Measurements from ENCODE around the gene UNC13D. TPM values are rescaled to one million over a fixed set of nuclear protein-coding genes. Genes with fewer than 3 reads are reported as not detected.
"Not testable (repeated sequence)": the region's sequence is repeated elsewhere in the genome, so short reads cannot be mapped to it uniquely, and the experiment has no call there.

Gene UNC13D
- total RNA-seq, 2 experiments from 2014 or later: 162 to 165 TPM

DNA sequence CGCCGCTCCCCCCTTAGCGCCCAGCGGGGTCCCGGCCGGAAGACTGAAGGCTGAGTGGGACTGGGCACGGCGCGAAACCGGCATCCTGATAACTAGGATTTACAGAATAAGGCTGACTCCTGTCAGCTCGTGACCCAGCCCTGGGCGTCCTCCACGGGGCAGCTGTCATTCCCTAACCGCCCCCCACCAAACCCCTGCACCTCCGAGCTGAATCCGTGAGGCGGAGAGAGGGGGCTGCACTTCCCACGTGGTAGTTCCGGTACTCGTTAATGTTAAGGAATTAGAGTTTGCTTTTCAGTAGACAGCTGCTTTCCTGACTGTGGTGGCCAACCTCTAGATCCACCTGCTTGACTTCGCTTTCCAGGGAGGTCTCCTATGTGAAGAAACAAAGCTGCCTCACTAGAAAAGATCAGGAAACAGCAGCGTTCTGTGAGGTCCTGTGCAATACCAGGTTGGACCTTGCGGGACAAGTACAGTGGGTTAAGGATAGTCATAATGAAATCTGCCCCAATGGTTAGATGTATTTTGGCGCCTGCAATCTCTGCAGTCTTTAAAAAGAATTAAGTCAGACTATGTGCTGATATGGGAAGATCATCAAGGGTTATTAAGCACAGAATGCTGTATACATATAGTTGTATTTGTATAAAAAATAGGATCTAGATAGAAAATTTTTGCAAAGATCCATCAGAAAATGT is 12.0 kb upstream of the UNC13D start:
- POLR2A ChIA-PET: interaction anchor here (0.6 to 2.9 kb wide), 14 partner anchors 8 to 148 kb away, joined by 3 to 19 read pairs (median 5); partner anchors contain the start of genes GALK1 and TRIM65
- CTCF ChIA-PET: interaction anchor here (0.6 to 4.2 kb wide), 9 partner anchors 9 to 265 kb away, joined by 3 to 23 read pairs (median 5); partner anchors contain the start of genes MRPL38, TRIM65 and UNC13D

DNA sequence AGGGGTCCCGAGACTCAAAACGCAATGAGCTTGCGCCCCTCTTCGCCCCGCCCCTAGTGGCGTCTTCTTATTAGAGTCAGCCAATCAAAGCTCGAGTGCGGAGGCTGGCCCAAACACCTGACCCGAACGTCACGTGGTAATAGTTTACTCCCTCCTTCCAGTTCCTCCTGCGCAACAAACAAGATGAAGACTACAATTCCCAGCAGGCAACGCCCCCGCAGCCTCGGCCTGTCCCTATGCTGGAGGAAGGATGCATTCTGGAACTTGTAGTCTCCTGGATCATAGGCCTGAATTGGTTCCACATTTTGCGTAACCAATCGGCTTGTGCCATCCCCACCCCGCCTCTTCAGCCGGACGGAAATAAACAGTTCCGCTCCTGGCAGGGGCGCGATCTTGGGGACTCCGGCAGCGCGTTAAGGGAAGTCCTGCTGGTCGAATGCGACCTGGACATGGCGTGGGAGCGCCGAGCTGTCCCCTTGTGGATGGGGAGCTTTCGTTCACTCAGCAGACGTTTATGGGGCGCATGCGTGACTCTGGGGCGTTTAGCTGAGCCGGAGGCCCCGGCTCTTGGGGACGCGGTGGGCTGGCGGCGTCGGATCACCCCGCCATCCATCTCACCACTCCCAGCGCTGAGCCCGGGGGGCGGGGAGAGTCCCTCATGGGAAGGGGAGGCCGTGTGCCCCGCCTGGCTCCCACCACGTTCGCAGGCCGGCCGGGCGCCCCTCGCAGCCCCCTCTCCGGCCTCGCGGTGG is 11.3 kb upstream of the UNC13D start, which contains the start of gene WBP2:
TSS of gene WBP2 (minus strand) at position 26 of the 752 bp plus-strand sequence. CDS start 38 bp downstream, outside the sequence.
- CTCF ChIA-PET: interaction anchor here (0.6 to 4.2 kb wide), 13 partner anchors 8 to 266 kb away, joined by 3 to 23 read pairs (median 4); partner anchors contain the start of genes MRPL38, TRIM65 and UNC13D
- POLR2A ChIA-PET: interaction anchor here (0.5 to 2.9 kb wide), 21 partner anchors 9 to 821 kb away, joined by 3 to 19 read pairs (median 4); partner anchors contain the start of genes GALK1, ITGB4 and TRIM65

DNA sequence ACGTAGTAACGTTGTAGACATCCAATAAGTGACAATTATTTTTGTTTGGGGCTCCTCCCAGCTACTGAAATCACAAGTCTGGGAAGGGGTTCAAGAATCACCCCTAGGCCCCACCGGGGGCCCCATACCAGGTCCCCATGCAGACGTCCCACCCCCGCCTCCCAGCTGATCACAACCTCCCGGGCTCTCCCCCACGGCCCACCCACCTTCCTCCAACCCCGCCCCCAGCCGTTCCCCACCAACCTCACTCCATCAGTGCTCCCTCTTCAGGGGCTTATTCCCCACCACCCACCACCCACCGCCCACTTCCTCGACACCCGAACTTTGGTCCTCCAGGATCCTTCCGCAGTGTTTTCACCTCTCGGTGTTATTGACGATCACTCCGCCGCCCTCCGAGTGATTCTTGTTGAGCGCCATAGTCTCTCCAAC is 10.7 kb upstream of the UNC13D start:
- ChIA-PET CTCF (interaction anchor here (0.6 to 4.2 kb wide), 10 partner anchors 8 to 91 kb away, joined by 3 to 23 read pairs (median 4); partner anchors contain the start of genes MRPL38, TRIM65 and UNC13D), POLR2A (interaction anchor here (0.6 to 2.9 kb wide), 18 partner anchors 9 to 821 kb away, joined by 3 to 19 read pairs (median 4); partner anchors contain the start of genes GALK1, ITGB4 and TRIM65)

DNA sequence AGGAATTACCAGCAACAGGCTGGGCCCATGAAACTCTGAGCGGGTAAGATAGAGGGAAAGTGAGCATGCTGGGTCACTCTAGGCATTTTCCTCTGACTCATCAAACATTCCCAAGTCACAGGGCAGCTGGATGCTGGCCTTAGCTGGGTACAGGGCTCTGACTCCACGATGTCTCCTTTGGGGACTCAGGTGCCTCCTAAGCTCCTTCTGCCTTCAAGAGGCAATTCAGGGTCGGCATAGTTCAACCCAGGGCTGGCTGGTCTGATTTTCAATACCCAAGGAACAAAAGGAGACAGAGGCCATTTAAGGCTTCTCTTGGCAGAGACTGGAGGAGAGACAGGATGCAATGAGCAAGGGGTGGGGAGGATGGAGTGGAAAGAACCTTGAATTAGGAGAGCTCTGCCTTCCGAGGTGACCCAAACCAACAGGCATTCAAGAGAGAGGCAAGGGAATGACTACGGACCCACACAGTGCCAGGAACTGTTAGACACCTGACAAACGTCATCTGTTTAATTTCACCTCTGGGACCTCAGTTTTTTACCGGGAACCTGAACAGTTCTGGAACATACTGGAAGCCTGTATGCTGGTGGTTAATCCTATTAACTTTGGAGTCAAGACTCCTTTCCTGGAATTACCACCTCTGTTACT is 10.0 kb upstream of the UNC13D start:
- CTCF ChIA-PET: interaction anchor here (0.6 to 4.2 kb wide), 4 partner anchors 9 to 509 kb away, joined by 3 to 23 read pairs (median 6); partner anchors contain the start of genes MRPL38 and UNC13D
- POLR2A ChIA-PET: interaction anchor here (0.7 to 2.9 kb wide), 8 partner anchors 8 to 78 kb away, joined by 3 to 19 read pairs (median 8); partner anchors contain the start of gene TRIM65

DNA sequence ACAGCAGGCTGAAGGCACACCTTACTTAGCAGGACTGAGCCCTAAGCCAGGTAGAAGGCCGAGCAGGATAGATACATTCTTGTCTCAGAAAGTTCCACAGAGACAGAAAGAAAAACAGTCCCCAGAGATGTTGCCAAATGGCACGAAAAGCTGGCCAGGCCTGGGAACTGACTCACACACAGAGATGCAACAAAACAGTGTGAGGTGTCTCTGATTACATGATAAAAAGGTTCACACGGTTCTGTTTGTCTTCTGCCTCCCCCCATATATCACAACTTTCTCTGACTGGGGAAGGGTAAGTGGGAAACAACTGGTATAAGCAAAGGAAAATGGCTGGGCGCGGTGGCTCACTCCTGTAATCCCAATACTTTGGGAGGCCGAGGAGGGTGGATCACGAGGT is 9.2 kb upstream of the UNC13D start:
- POLR2A ChIA-PET: interaction anchor here (1.0 kb wide), 2 partner anchors 73 to 77 kb away, joined by 3 read pairs; no protein-coding TSS in a partner anchor

DNA sequence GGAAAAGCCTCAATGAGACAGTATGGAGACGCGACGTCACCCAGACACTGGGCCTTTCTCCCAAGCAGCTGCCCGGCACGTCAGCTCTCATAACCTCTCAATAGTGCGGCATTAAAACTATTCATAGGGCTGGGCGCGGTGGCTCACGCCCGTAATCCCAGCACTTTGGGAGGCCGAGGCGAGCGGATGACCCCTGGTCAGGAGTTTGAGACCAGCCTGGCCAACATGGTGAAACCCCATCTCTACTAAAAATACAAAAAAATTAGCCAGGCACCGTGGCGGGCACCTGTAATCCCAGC is 7.4 kb upstream of the UNC13D start:
- POLR2A ChIA-PET: not testable (repeated sequence)
- CTCF ChIA-PET: interaction anchor here (0.7 to 1.4 kb wide), 2 partner anchors 21 to 45 kb away, joined by 3 read pairs; partner anchors contain the start of gene TRIM65

More for the DNA sequence above, 9.2 kb upstream of the UNC13D start:
- CTCF ChIA-PET: interaction anchor here (0.9 kb wide), 1 partner anchor 36 kb away, joined by 3 read pairs; no protein-coding TSS in a partner anchor

DNA sequence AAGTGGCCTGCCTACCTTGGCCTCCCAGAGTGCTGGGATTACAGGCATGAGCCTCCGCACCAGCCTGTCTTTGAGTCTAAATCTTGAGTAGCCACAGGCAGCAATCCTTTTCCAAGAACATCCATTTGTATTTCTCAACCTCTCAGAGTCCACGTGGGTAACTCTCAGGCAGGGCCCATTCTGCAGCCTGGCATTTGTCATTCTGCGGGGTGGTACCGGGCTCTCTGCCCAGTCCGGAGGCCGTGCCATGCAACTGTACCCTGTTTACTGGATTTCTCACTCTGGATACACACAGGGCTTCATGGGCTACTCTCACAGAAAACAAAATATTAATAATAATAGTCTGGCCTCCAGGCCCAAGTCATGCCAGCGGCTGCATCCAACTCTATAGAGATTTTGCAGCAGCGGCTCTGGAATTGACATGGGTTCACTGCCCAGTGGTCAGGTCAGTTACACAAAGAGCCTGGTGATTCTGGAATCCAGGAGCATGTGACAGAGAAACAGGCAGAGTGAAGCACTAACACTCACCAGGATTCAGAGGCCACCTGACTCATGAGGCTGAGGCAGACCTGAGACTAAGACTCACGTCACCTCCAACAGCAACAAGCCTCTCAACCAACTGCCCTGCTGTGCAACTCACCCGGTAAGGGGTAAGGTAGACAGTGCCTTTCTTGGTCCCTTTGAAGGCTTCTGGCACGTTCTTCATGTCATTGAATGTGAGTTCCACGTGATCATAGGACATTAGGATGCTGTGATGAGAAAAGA is 6.9 kb upstream of the UNC13D start:
- ChIA-PET POLR2A (no interaction called here), CTCF (interaction anchor here (1.9 kb wide), 1 partner anchor 10 kb away, joined by 4 read pairs; no protein-coding TSS in a partner anchor)

DNA sequence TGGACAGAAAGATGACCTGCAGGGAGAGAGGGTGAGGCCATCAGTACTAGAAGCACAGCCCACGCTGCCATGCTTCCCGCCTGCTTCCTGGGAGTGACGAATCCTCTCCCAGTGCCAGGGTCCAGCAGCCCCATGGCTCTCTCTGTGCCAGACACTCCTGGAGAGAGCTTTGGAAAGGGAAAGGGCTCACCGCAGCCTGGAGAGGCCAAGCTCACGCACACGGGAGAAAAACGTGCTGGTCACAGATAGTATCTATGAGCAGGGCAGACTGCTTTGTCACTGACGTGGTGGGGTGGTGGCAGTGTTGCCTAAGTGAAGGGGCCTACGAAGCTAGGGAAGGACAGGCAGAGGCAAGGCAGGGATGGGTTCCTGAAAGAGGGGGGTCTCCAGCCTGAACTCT is 5.5 kb upstream of the UNC13D start:
- CTCF ChIA-PET: interaction anchor here (0.8 to 2.0 kb wide), 4 partner anchors 9 to 20 kb away, joined by 3 to 6 read pairs (median 4); no protein-coding TSS in a partner anchor
- POLR2A ChIA-PET: no interaction called here

DNA sequence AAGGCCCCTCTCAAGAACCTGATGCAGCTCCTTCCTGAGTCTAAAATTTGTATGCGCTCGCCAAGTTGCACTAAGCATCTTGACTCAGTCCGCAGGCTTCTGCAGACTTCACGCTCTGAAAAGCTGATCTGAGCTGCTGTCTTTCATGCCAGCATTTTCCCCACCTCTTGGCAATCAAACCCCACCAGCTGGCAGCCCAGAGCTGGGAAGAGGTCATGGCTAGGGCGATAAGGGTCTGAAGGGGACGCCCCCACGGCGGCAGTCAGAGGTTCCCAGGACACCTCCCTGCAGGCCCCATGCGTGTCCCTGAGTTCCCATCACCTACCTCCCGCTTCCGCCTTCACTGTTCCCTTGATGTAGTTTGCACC is 5.1 kb upstream of the UNC13D start:
- ChIA-PET POLR2A (interaction anchor here (0.6 kb wide), 1 partner anchor 32 kb away, joined by 10 read pairs; no protein-coding TSS in a partner anchor), CTCF (interaction anchor here (0.7 to 2.0 kb wide), 4 partner anchors 10 to 60 kb away, joined by 3 to 6 read pairs (median 4); no protein-coding TSS in a partner anchor)

DNA sequence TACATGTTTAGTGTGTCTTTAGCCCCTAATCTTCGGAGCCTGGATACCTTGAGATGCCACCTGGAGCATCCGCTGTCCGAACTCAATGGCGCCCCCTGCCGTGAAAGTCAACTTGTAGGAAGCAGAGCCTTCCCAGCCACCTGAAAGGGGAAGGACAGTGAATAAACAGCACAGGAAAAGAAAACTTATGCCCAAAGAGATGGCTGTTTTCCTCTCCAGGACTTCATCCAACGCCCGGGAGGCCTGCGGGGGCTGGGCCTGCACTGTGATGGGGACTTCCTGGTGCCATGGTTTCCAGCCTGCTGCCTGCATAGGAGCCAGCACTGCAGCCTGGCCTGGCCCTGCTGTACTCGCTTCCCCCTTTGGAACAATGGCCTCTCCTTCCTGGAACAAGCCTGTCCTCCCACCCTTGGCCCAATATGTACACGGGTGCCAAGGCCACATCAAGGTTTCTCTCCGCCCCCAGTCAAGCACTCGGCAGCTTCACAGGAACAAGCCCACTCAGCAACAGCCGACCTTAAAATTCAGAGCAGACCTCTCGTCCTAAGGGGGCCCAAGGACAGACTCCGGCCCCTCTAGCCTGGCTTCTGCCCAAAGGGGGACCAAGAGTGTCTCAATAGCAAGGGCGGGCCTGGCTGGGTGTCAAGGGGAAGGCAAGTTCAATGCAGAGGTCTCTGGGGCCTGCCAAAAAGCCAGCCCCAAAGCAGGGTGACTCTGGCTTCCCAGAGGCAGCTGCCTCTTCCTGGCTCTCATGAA is 4.5 kb upstream of the UNC13D start:
- POLR2A ChIA-PET: interaction anchor here (0.6 to 0.8 kb wide), 2 partner anchors 32 to 61 kb away, joined by 3 to 10 read pairs; no protein-coding TSS in a partner anchor
- CTCF ChIA-PET: interaction anchor here (0.7 to 3.8 kb wide), 12 partner anchors 9 to 66 kb away, joined by 3 to 17 read pairs (median 4); no protein-coding TSS in a partner anchor

DNA sequence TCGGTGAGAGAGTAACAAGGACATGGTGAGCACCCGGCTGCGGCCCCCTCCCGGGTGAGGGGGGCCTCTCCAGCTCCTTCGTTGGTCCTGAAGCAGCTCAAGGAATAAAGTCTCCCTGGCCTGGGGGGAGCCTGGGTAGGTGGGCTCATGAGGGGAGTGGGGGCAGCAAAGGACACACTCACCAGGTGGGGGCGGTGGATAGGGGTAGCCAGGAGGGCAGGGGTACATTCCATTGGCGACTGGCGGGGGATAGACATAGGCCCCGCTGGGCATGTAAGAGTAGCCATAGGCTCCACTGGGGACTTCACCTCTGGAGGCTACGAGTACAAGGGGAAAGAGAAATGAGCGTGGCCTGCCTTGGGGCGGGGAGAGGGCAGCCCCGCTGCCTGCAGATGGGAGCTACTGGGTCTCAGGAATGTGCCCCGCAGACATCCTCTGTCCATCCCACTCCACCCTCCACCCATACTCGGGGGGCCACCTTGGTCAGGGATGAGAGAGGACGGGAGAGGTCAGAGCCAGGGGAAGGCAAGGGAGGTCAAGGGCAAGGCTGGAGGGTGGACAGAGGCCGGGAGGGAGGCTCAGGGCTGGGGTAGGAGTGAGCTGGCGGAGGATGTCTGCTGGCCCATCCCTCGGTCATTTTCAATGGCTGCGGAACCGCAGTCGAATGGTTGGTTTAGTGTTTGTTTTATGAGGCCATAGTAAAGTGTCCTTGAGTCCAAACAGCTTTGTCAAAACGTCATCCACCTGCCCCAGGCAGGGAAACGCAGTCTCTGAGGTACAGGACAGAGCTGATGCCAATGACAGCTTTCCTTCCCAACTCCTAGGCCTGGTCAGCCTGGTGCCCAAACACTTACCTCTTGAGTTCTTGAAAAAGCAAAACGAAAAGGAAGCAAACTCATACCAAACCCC is 3.7 kb upstream of the UNC13D start:
- CTCF ChIA-PET: interaction anchor here (0.6 to 3.8 kb wide), 11 partner anchors 8 to 126 kb away, joined by 3 to 17 read pairs (median 4); no protein-coding TSS in a partner anchor
- POLR2A ChIA-PET: interaction anchor here (0.8 kb wide), 1 partner anchor 61 kb away, joined by 3 read pairs; no protein-coding TSS in a partner anchor

DNA sequence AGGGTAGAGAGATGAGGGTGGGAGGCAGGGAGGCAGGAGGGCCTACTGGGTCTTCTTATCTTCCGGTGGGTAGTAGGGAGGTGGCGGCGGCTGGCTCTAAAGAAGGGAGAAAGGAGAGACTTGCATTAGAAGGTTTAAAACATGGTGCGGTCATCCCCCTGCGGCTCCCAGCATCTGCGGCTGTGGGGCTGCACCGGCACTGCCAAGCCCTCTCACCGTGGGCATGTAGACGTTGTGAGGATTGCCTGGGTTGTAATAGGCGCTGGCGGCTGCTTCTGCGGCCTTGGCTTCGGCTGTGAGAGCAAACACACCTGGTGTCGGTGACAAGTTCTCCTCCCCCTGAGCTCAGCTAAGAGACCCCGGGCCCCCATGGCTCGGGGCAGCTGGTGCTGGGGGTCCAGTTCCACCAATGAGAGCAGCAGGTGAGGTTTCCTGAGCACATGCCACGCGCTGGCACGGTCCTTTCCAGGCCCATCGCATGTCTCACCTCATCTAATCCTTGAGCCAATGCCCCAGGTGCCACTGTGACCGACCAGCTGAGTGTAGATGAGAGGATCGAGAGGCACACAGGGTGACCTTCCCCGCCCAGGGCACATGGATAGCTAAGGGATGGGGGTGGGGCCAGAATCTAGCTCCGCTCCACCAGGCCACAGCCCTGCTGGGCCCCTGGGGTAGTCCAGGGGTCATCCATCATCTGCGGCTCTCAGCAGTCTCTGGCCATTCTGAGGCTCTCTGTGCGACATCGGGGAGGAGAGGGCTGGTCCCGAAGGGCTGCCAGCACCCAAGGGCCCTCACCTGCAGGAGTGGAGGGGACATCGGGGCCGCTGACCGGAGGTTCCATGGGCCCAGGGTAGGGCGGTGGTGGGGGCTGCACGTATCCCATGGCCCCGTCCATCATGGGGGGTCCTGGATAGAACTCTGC is 2.7 kb upstream of the UNC13D start:
- POLR2A ChIA-PET: interaction anchor here (3.0 kb wide), 1 partner anchor 8 kb away, joined by 14 read pairs; the partner anchor contains the start of gene WBP2
- CTCF ChIA-PET: interaction anchor here (0.8 to 4.1 kb wide), 9 partner anchors 7 to 64 kb away, joined by 3 to 23 read pairs (median 4); partner anchors contain the start of gene WBP2

DNA sequence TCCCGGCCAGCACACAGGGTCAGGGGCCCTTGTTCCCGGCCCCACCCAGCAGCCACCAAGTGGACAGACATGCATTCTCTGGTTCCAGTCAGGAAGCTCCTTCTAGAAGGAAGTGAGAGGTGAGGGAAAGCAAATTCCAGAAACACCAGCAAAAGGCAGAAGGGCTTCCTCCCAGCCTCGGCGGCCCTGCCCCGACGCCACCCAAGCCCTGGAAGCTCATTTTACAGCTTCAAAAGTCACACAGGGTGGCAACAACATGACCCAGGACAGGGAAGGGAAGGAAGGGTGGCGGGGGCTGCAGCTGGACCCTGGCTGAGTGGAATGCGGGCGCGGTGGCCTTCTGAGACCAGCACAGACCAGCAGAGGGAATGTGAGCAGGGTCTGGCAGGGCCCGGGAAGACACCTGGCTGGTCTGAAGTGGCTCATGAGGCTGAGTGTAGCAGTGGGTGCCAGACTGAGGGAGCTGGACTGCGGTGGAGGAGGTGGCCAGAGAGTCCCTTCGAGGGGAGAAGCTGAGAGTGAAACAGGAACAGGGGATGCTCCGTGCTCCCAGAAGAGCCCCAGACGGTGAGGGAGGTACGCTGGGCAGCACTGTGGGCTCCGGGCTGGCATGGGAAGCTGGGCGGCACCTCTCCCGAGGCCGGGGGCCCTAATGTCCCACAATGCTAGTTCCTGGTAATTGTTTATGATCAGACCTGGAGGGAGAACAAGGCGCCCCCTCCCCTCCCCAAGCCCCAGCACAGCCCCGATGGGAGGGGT is 1.9 kb upstream of the UNC13D start:
- ChIA-PET CTCF (interaction anchor here (0.5 to 4.1 kb wide), 9 partner anchors 10 to 98 kb away, joined by 3 to 23 read pairs (median 8); partner anchors contain the start of genes TRIM65 and WBP2), POLR2A (interaction anchor here (1.0 to 3.0 kb wide), 3 partner anchors 9 to 63 kb away, joined by 3 to 14 read pairs (median 3); partner anchors contain the start of gene WBP2)
